Posterior vena cava (tissue), 2 donors: Measurements from ENCODE around the gene GCLC. TPM values are rescaled to one million over a fixed set of nuclear protein-coding genes. Genes with fewer than 3 reads are reported as not detected.
"Not testable (repeated sequence)": the region's sequence is repeated elsewhere in the genome, so short reads cannot be mapped to it uniquely, and the experiment has no call there.

Experiments
- DNase-seq: peaks from one replicate; pipeline ENCODE4 v3.0.0-alpha.2; 2020; ENCODE audit warnings: low spot score
- intact Hi-C, 2 donors: fragments of 100-400 bp; cut with DNase I; formaldehyde crosslinking; loops; one replicate each; pipeline versions ENCODE4 v1.14.1 to v1.14.2; 2022 to 2023
- long read RNA-seq, 2 donors: library from polyadenylated mRNA; unstranded; transcript quantifications; one replicate each; pipeline ENCODE4 v2.0.0, GENCODE V29; 2020 to 2021
- total RNA-seq, 2 donors: library from RNA; stranded (reverse); fragmentation: NEBNext Ultra II Directional; extraction: Animal tissue kit (Norgen Biotek cat#: 25700); gene quantifications; one replicate each; pipeline ENCODE4 v1.2.1, GENCODE V29; 2021
- donor health status: DM: yes; HTN: yes; CAD: no.
- donor health status: DM: yes; HTN: yes; CAD: no.

GCLC gene
- total RNA-seq: 10 to 100 TPM; 21.8 to 22.8 TPM
- long read RNA-seq, donor 1, partial matches to known transcripts: 1 of 4 reads
- long read RNA-seq, donor 1, other reads (novel, unspliced or antisense): 1 of 4 reads
- long read RNA-seq, donor 2, partial matches to known transcripts: 6 of 8 reads
- long read RNA-seq, donor 2, other reads (novel, unspliced or antisense): 2 of 8 reads

DNA sequence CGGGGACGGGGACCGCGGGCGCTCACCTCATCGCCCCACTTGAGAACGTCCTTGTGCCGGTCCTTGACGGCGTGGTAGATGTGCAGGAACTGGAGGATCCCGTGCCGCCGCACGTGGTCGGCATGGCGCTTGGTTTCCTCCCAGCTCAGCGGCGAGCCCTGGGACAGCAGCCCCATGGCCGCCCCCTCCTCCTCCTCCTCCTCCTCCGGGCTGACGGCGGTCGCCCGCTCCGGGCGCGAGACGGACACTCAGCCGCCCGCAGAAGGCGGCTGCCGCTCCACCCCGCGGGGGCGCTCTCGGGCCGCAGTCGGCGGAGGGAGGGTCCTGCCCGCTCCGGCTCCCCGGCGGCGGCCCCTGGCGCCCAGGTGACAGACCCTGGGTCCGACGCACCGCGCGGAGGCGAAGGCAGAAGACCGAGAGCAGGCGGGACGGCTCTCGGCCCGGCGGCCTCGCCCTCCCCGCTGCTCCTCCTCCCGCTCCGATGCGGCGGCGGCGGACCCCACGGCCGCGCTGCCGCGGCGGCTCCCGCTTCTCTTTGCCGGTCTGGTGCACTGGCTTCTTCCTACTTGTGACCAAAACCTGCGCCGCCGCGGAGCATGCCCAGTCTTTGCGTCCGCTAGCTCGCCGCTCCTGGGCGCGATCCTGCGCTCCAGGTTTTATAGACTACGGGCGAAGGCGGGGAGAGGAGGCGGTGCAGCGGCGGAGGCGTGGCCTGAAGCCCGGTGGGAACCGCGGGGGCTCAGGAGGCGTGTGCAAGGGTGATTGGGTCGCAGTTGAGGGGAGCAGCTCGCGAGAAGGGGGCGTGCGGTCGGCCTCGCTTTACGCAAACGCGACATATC lies at the start of gene GCLC:
GCLC (minus strand) TSS at position 632 of the 839 bp plus-strand sequence; CDS start at position 176, 456 bp downstream.
- peak; percentile 98 for DNase-seq
- intact Hi-C loops: no loop called here

DNA sequence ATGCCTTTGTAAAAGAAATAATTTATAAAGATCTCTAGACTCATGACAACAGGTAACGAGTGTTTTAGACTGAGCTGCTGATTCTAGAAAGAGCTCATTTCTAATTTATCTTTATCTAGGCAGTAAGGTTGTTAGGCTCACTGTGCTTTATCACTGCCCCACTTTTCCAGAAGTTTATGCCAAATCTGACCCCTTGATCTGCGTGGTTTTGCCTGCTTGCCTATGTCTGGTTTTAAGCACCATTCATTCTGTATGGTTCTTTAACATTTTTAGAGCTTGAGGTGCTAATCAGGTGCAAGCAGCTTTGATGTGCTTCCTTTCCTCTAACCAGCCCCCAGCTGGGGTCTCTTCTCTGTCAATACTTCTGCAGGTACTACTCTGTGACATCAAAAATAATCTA lies 49.7 kb upstream of the GCLC start:
- DNase-seq: no peak
- intact Hi-C loops: no loop called here

GRCh38 chr6:53593001-53593488 lies 48.1 kb upstream of the GCLC start:
- DNase-seq: no peak
- intact Hi-C loops: no loop called here

GRCh38 chr6:53591873-53592272 lies 47.0 kb upstream of the GCLC start:
- intact Hi-C loops: no loop called here
- no peak for DNase-seq

- intact Hi-C loops: no loop called here
- no peak for DNase-seq
Measured at GRCh38 chr6:53588816-53589509, 44.1 kb upstream of the GCLC start.

DNA sequence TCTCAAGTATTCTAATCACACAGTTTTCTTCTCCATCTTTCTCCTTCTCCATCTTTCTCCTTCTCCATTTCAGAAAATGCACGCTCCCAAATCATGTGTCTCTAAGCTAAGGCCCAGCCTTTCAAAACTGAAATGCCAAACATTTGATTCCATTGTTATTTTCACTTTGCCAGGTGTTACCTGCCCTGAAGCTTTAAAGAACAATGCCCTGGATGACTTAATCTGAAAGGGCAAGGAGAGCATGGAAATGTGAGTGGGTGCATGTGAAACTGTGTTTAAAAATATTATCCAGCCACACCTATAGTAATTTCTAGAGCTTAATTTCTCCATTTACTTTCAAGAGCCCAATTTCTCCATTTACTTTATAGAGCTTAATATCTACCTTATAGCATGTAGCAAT lies 42.4 kb upstream of the GCLC start:
- no peak for DNase-seq
- intact Hi-C loops: no loop called here

DNA sequence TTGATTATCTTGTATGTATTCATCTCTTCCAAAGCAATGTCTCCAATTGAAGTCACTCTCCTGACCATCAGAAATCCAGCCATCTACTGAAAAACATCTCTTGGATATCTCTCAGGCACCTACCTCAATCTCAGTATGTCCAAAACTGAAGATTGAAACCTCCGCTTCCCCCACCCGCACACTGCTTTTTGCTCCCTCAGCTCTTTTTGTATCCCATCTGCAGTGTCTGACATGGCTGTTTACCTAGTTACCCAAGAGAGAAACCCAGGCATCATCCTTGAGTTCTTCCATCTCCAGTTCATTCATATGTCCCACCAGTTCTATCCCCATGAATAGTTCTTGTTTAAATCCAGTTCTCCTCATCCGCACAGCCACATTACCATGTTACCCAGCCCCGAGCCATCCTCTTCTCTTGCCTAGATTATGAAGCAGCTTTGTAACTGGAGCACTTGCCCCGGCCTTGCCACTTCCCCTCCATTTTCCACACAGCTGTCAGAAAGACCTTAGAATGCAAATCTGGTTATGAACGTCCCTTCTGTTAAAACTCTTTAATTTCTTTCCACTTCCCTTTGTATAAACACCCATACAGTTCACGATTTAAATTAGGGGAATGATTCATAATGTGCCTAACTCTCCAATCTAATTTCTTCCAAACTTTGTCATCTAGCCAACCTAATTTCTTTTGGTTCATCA lies 40.5 kb upstream of the GCLC start:
- DNase-seq: no peak
- intact Hi-C loops: no loop called here

- intact Hi-C loops: no loop called here
- DNase-seq: no peak
Measured at GRCh38 chr6:53584726-53585125, 39.8 kb upstream of the GCLC start.

DNA sequence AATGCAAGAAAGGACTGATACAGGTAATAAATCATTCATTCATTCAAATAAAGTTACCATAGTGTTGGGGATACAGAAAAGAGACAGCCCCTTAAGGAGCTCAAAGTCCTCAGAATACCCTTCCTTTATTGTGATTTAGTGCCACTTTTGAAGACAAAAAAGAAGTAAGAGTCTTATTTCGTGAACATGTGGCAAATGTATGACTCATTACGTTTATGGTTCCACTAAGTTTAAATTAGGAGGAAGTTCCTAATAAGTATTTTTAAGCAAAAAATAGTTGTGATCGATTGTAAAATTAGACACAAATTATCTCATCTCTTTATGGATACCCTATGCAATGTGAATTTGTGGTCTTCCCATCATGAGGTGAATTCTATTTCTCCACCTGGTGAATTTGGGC lies 38.5 kb upstream of the GCLC start:
- intact Hi-C loops: no loop called here
- no peak for DNase-seq

DNA sequence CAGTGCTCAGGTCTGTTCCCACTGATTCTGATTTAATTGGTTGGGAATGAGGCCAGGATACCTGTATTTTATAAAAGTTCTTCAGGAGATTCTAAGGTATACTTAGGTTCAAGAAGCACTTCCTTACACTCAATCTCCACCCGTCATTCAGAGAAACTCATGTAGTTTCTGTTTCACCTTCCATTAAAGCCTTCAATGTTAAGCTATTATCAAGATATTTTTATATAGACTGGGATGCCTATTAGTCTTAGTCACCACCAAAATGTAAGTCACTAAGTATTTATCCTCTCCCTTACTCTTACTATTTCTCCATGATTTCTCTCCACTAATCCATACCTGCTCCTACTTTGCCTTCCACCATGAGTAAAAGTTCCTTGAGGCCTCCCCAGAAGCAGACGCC lies 38.1 kb upstream of the GCLC start:
- DNase-seq: no peak
- intact Hi-C loops: no loop called here

- DNase-seq: no peak
- intact Hi-C loops: no loop called here
Measured at GRCh38 chr6:53581856-53582255, 37.0 kb upstream of the GCLC start.

DNA sequence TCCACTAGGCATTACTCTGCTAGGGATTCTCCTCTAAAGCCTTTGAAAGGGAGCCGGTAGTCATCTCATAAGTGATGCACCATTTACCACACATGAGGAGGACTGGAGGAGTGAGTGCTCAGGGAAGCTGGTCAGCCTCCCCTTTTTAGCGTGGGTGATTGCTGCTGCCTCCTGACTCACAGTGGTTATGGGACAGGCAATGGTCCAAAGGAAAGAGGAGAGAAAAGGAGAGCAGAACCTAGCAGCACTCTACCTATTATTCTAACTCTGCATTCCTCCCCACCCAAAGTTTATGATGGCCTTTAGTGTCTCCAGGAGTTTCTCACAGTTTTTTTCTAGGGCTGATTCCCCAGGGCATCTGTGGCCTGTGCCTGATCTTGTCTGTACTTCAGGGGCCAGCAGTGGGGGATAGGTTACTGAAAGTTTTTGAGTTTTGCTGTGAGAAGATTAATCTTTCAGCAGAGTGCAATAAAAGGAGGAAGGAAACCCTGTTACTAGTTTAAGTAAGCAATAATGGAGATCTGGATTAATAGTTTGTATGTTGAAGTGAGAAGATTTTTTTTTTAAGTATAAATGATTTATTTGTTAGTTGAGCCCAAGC lies 36.4 kb upstream of the GCLC start:
- intact Hi-C loops: no loop called here
- DNase-seq: no peak

DNA sequence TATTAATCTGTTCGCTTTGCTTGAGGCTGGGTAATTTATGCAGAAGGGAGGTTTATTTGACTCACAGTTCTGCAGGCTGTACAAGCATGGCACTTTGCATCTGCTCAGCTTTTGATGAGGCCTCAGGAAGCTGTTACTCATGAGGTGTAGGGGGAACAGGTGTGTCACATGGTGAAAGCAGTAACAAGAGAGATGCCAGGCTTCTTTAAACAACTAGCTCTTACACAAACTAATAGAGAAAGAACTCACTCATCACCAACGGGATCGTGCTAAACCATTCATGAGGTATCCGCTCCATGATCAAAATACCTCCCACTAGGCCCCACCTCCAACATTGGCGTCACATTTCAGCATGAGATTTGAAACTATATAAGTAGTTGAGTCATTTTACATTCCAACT lies 34.4 kb upstream of the GCLC start:
- DNase-seq: no peak

GRCh38 chr6:53578371-53578770 lies 33.5 kb upstream of the GCLC start:
- intact Hi-C loops: no loop called here
- DNase-seq: no peak

More for the DNA sequence above, 34.4 kb upstream of the GCLC start:
- intact Hi-C loops: no loop called here

DNA sequence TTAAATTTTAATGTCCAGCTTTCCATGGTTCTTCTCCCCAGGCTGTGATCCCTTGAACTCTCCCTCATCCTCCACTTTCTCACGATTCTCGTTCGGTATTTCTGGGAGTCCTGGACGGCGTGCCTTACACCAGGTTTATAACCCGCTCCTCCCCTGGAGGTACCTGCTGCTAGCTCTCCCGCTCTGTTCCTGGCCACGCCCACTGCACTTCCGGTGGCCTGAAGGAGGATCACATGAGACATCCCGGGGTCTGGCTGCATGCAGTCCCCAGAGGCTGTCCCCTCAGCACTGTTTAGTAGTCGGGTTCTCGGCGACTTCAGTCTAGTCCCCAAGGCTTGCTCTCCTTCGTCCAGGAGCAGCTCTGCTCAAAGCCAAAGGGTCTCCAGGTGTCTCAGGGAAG lies 28.4 kb upstream of the GCLC start:
- no peak for DNase-seq
- intact Hi-C loops: no loop called here

DNA sequence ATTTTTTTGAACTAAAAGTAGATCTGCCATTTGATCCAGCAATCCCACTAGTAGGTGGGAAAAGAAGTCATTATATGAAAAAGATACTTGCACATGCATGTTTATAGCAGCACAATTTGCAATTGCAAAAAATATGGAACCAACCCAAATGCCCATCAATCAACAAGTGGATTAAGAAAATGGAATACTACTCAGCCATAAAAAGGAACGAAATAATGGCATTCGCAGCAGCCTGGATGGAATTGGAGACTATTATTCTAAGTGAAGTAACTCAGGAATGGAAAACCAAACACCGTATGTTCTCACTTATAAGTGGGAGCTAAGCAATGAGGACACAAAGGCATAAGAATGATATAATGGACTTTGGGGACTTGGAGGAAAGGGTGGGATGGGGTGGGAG lies 27.5 kb upstream of the GCLC start:
- DNase-seq, intact Hi-C loops: not testable (repeated sequence)

GRCh38 chr6:53568776-53569616 lies 24.1 kb upstream of the GCLC start:
- intact Hi-C loops: no loop called here
- no peak for DNase-seq

DNA sequence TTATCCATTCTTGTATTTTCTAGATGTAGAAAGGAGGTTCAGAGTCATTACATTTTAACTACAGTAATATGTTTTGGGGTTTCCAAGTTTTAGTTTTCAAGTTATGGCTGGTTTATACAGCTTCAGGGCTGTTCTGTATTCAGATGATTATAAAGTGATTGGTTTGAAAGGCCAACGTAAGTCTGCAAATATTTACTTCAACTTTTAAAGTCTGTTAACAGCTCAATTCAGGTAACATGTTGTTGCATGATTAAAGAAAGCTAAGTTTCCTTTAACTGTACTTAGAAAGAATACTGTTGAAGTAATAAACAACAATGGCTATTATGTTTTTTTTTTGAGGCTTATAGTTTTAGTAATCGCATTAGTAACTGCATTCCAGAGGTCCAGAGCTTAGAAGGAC lies 22.8 kb upstream of the GCLC start:
- DNase-seq: no peak

GRCh38 chr6:53566755-53567154 lies 21.9 kb upstream of the GCLC start:
- intact Hi-C loops: no loop called here
- no peak for DNase-seq

More for the DNA sequence above, 22.8 kb upstream of the GCLC start:
- intact Hi-C loops: no loop called here
